GM18951 (cell line): Measurements from ENCODE around the gene SCART1.
"Not testable (repeated sequence)": the region's sequence is repeated elsewhere in the genome, so short reads cannot be mapped to it uniquely, and the experiment has no call there.

Source experiments
- POLR2A ChIP-seq: IDR thresholded peaks from 4 replicates; pipeline ENCODE4 v1.6.1; 2011; ENCODE audit warnings: mild to moderate bottlenecking; ENCODE audit not compliant: insufficient read length, insufficient read depth; ENCODE audit errors: extremely low read depth
- in situ Hi-C: fragments of 300-500 bp; cut with MboI; formaldehyde crosslinking; loops from one replicate; pipeline ENCODE4 v1.12.0; 2022; ENCODE audit warnings: low sequenced_read_pairs, mixed read lengths, inconsistent platforms; ENCODE audit not compliant: unreplicated experiment

SCART1 gene

GRCh38 chr10:133466683-133467275 is 13.0 kb downstream of the SCART1 start:
- in situ Hi-C loops, result no loop called here
- no peak for TF ChIP-seq POLR2A

- in situ Hi-C loops, result no loop called here
- TF ChIP-seq POLR2A, result no peak
These were observed 13.7 kb downstream of the SCART1 start for GRCh38 chr10:133467286-133467911.

- in situ Hi-C loops, result not testable (repeated sequence)
These were observed 15.5 kb downstream of the SCART1 start for GRCh38 chr10:133469205-133469604.

- TF ChIP-seq POLR2A, result no peak
- in situ Hi-C loops, result no loop called here
These were observed 17.8 kb downstream of the SCART1 start for GRCh38 chr10:133471300-133472109.

GRCh38 chr10:133473270-133473669 is 19.5 kb downstream of the SCART1 start:
- TF ChIP-seq POLR2A, result no peak

GRCh38 chr10:133474027-133474426 is 20.3 kb downstream of the SCART1 start:
- in situ Hi-C loops, result no loop called here
- no peak for TF ChIP-seq POLR2A

More at GRCh38 chr10:133473270-133473669, 19.5 kb downstream of the SCART1 start:
- in situ Hi-C loops, result no loop called here

- TF ChIP-seq POLR2A, result no peak
These were observed 21.1 kb downstream of the SCART1 start for GRCh38 chr10:133474665-133475424.

GRCh38 chr10:133475425-133475734 is 21.6 kb downstream of the SCART1 start:
- TF ChIP-seq POLR2A, result no peak
- in situ Hi-C loops, result no loop called here

More at GRCh38 chr10:133474665-133475424, 21.1 kb downstream of the SCART1 start:
- in situ Hi-C loops, result no loop called here

GRCh38 chr10:133475821-133476640 is 22.3 kb downstream of the SCART1 start:
- no peak for TF ChIP-seq POLR2A
- in situ Hi-C loops, result no loop called here

GRCh38 chr10:133476641-133476990 is 22.9 kb downstream of the SCART1 start:
- TF ChIP-seq POLR2A, result no peak
- in situ Hi-C loops, result no loop called here

GRCh38 chr10:133481086-133481643 is 27.4 kb downstream of the SCART1 start:
- in situ Hi-C loops, result no loop called here
- no peak for TF ChIP-seq POLR2A

GRCh38 chr10:133481657-133482056 is 27.9 kb downstream of the SCART1 start:
- in situ Hi-C loops, result no loop called here
- no peak for TF ChIP-seq POLR2A
